CD4-positive, alpha-beta T cell treated with Interleukin-6 for 4 hours (primary cell): ENCODE data around the gene EEFSEC.
"Not testable (repeated sequence)": the region's sequence is repeated elsewhere in the genome, so short reads cannot be mapped to it uniquely, and the experiment has no call there.

Source experiments
- DNase-seq: peaks from one replicate; pipeline ENCODE4 v3.0.0-alpha.2; 2020; ENCODE audit warnings: mixed read lengths

Gene EEFSEC

GRCh38 chr3:128154354-128154753 lies 1.1 kb downstream of the EEFSEC start:
- DNase-seq: not testable (repeated sequence)

- no peak for DNase-seq
Measured at GRCh38 chr3:128155616-128156360, 2.5 kb downstream of the EEFSEC start.

GRCh38 chr3:128160661-128161060 lies 7.4 kb downstream of the EEFSEC start:
- no peak for DNase-seq

GRCh38 chr3:128163432-128163831 lies 10.2 kb downstream of the EEFSEC start:
- DNase-seq: no peak

GRCh38 chr3:128166971-128167453 lies 13.7 kb downstream of the EEFSEC start:
- no peak for DNase-seq

- DNase-seq: no peak
Measured at GRCh38 chr3:128167646-128167972, 14.3 kb downstream of the EEFSEC start.

GRCh38 chr3:128167973-128168674 lies 14.8 kb downstream of the EEFSEC start:
- DNase-seq: no peak

GRCh38 chr3:128168836-128169235 lies 15.6 kb downstream of the EEFSEC start:
- DNase-seq: no peak

- DNase-seq: no peak
Measured at GRCh38 chr3:128170866-128171516, 17.7 kb downstream of the EEFSEC start.

GRCh38 chr3:128173200-128173599 lies 19.9 kb downstream of the EEFSEC start:
- DNase-seq: no peak

- no peak for DNase-seq
Measured at GRCh38 chr3:128173849-128174248, 20.6 kb downstream of the EEFSEC start.

- no peak for DNase-seq
Measured at GRCh38 chr3:128174675-128175590, 21.7 kb downstream of the EEFSEC start.

- DNase-seq: no peak
Measured at GRCh38 chr3:128175768-128176167, 22.5 kb downstream of the EEFSEC start.

GRCh38 chr3:128176276-128176833 lies 23.1 kb downstream of the EEFSEC start:
- no peak for DNase-seq

GRCh38 chr3:128177865-128178264 lies 24.6 kb downstream of the EEFSEC start:
- no peak for DNase-seq

- no peak for DNase-seq
Measured at GRCh38 chr3:128178782-128179483, 25.7 kb downstream of the EEFSEC start.

- no peak for DNase-seq
Measured at GRCh38 chr3:128179484-128179819, 26.2 kb downstream of the EEFSEC start.

GRCh38 chr3:128180436-128180835 lies 27.2 kb downstream of the EEFSEC start:
- no peak for DNase-seq

- no peak for DNase-seq
Measured at GRCh38 chr3:128180913-128181312, 27.6 kb downstream of the EEFSEC start.

- no peak for DNase-seq
Measured at GRCh38 chr3:128182656-128183055, 29.4 kb downstream of the EEFSEC start.

GRCh38 chr3:128185630-128186447 lies 32.6 kb downstream of the EEFSEC start:
- no peak for DNase-seq
